Keratinocyte (primary cell): ENCODE data around the gene NOS1AP. TPM values are rescaled to one million over a fixed set of nuclear protein-coding genes. Genes with fewer than 3 reads are reported as not detected.

ENCODE experiments used
- DNase-seq: peaks from one replicate; pipeline ENCODE4 v3.0.0-alpha.2; 2011; ENCODE audit warnings: low read depth, missing footprints, low spot score
- FAIRE-seq: peaks from 2 replicates; lab custom pipeline; 2011; peaks lifted over from hg19 to GRCh38; lab: Jason Lieb, UNC
- H2AFZ ChIP-seq: 2 replicates; pipeline ENCODE4 v1.6.0; 2012; ENCODE audit warnings: low read length, control low read depth, inconsistent platforms; ENCODE audit not compliant: control insufficient read depth
- H3K27ac ChIP-seq: 2 replicates; pipeline ENCODE4 v1.5.1; 2011; ENCODE audit warnings: low read length; ENCODE audit not compliant: control insufficient read depth, insufficient read depth
- H3K27me3 ChIP-seq: 3 replicates; pipeline ENCODE4 v1.6.0; 2011; ENCODE audit warnings: low read length; ENCODE audit not compliant: control insufficient read depth, insufficient read depth; ENCODE audit errors: extremely low read depth
- H3K36me3 ChIP-seq, 2 experiments: 2 replicates in 1 of 2; 3 replicates in 1 of 2; pipeline ENCODE4 v1.5.1; 2011; ENCODE audit warnings: low read length in 2 of 2, mild to moderate bottlenecking in 1 of 2; ENCODE audit not compliant: control insufficient read depth in 2 of 2, insufficient read depth in 2 of 2; ENCODE audit errors: extremely low read depth in 1 of 2
- H3K4me1 ChIP-seq: 3 replicates; pipeline ENCODE4 v1.5.1; 2011; ENCODE audit warnings: low read length; ENCODE audit not compliant: control insufficient read depth, insufficient read depth; ENCODE audit errors: extremely low read depth
- H3K4me2 ChIP-seq: 3 replicates; pipeline ENCODE4 v1.6.0; 2011; ENCODE audit warnings: low read depth, low read length; ENCODE audit not compliant: control insufficient read depth, insufficient read depth; ENCODE audit errors: extremely low read depth
- H3K4me3 ChIP-seq, 3 experiments: fragments of 200-600 bp in 1 of 3; sonication (generic) in 1 of 3; 2 replicates in 2 of 3; 3 replicates in 1 of 3; pipeline ENCODE4 v1.5.1; 2011 to 2016; ENCODE audit warnings: low read length in 3 of 3, mild to moderate bottlenecking in 3 of 3, control low read depth in 2 of 3, inconsistent platforms in 1 of 3, low read depth in 1 of 3, mixed read lengths in 1 of 3, mixed run types in 1 of 3, moderate library complexity in 1 of 3; ENCODE audit not compliant: control insufficient read depth in 2 of 3, insufficient read depth in 2 of 3; ENCODE audit errors: extremely low read depth in 1 of 3
- H3K79me2 ChIP-seq: 2 replicates; pipeline ENCODE4 v1.6.0; 2012; ENCODE audit warnings: low read length; ENCODE audit not compliant: control insufficient read depth, insufficient read depth
- H3K9ac ChIP-seq: 3 replicates; pipeline ENCODE4 v1.6.0; 2011; ENCODE audit warnings: low read length; ENCODE audit not compliant: control insufficient read depth, insufficient read depth; ENCODE audit errors: extremely low read depth
- H3K9me1 ChIP-seq: 3 replicates; pipeline ENCODE4 v1.6.0; 2011; ENCODE audit warnings: low read length; ENCODE audit not compliant: control insufficient read depth, insufficient read depth; ENCODE audit errors: extremely low read depth
- H3K9me3 ChIP-seq: 2 replicates; pipeline ENCODE4 v1.5.1; 2012; ENCODE audit warnings: low read depth, low read length; ENCODE audit not compliant: control insufficient read depth
- H4K20me1 ChIP-seq: 3 replicates; pipeline ENCODE4 v1.6.0; 2011; ENCODE audit warnings: low read length; ENCODE audit not compliant: control insufficient read depth, insufficient read depth; ENCODE audit errors: extremely low read depth
- EZH2 ChIP-seq: IDR thresholded peaks from one replicate; pipeline ENCODE4 v1.6.1; 2012; ENCODE audit warnings: inconsistent platforms, mild to moderate bottlenecking, low read length, moderate library complexity
- dilution Hi-C: fragments of 300-500 bp; cut with MboI; formaldehyde crosslinking; loops from one replicate; pipeline ENCODE4 v1.7.0; 2020; ENCODE audit warnings: low sequenced_read_pairs; ENCODE audit not compliant: extremely low pct_ligation_motif_present
- polyA plus RNA-seq, 5 experiments: library from polyadenylated mRNA; depleted of rRNA in 3 of 5; stranded (reverse) in 3 of 5; stranded (forward) in 1 of 5; unstranded in 1 of 5; fragments of >200 nt; gene quantifications; 1 replicate in 1 of 5; 2 replicates in 3 of 5; 3 replicates in 1 of 5; pipeline versions ENCODE4 v1.2.1 to v1.2.3, GENCODE V29; 2011 to 2012; ENCODE audit warnings: missing spikeins in 2 of 5, low read depth in 1 of 5, low replicate concordance in 1 of 5
- TF ChIP-seq, protein P1 (sequence below), 3 experiments: IDR thresholded peaks in 1 of 3; conservative IDR thresholded peaks in 1 of 3; optimal IDR thresholded peaks in 1 of 3; 2 replicates in 2 of 3; 3 replicates in 1 of 3; pipeline versions ENCODE3 to v1.5.1; 2011; ENCODE audit warnings: low read length in 3 of 3, mild to moderate bottlenecking in 3 of 3, moderate library complexity in 2 of 3, control low read depth in 1 of 3, inconsistent platforms in 1 of 3; ENCODE audit not compliant: insufficient read depth in 2 of 3; ENCODE audit errors: extremely low read depth in 1 of 3

Gene NOS1AP
- polyA plus RNA-seq, 1 donor (not counting 4 experiments of a cell fraction or from before 2014, with no cell fraction given): not detected

DNA sequence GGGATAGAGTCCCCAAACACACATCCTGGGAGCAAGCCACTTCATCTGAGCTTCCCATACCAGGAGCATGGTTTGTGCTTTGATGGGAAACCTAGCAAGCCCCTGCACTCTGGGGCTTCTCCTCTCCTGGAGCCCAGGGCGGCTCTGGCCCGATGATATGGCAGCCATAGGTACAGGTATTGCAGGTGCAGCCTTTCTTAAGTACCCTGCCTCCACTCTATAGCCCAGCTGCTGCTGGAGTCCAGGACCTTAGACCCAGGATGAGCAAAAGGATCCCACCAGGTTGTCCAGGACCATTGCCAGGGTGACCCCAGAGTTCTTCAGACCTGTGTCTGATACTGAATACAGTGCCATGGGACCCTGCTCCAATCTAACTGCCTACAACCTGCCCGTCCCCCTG is 316.2 kb downstream of the NOS1AP start:
- dilution Hi-C loops: no loop called here
- Histone ChIP-seq H4K20me1 (no peaks in the 10 kb centered on the region), H3K27ac (no peak overlapping the region), H3K36me3 (no peaks in the 10 kb centered on the region), H3K9me3 (no peaks in the 10 kb centered on the region), H3K4me1 (peaks cover 28% of the 10 kb centered on the region), H3K79me2 (no peaks in the 10 kb centered on the region), H3K27me3 (no peaks in the 10 kb centered on the region), H3K9me1 (no peaks in the 10 kb centered on the region), H2AFZ (no peak overlapping the region), H3K9ac (no peak overlapping the region), H3K4me3 (no peak overlapping the region), H3K4me2 (no peak overlapping the region)
- TF ChIP-seq, protein P1, sequence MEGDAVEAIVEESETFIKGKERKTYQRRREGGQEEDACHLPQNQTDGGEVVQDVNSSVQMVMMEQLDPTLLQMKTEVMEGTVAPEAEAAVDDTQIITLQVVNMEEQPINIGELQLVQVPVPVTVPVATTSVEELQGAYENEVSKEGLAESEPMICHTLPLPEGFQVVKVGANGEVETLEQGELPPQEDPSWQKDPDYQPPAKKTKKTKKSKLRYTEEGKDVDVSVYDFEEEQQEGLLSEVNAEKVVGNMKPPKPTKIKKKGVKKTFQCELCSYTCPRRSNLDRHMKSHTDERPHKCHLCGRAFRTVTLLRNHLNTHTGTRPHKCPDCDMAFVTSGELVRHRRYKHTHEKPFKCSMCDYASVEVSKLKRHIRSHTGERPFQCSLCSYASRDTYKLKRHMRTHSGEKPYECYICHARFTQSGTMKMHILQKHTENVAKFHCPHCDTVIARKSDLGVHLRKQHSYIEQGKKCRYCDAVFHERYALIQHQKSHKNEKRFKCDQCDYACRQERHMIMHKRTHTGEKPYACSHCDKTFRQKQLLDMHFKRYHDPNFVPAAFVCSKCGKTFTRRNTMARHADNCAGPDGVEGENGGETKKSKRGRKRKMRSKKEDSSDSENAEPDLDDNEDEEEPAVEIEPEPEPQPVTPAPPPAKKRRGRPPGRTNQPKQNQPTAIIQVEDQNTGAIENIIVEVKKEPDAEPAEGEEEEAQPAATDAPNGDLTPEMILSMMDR (optimal IDR thresholded peaks at IDR 0.05 in 1 of 3, IDR thresholded peaks at IDR 0.05 in 1 of 3, conservative IDR thresholded peaks at IDR 0.05 in 1 of 3; ENCODE audit: extremely low read depth in 1 of 3, insufficient read depth in 2 of 3, low read length in 3 of 3): no peak
- no peak for TF ChIP-seq EZH2
- DNase-seq (no peak), FAIRE-seq (no peak)

DNA sequence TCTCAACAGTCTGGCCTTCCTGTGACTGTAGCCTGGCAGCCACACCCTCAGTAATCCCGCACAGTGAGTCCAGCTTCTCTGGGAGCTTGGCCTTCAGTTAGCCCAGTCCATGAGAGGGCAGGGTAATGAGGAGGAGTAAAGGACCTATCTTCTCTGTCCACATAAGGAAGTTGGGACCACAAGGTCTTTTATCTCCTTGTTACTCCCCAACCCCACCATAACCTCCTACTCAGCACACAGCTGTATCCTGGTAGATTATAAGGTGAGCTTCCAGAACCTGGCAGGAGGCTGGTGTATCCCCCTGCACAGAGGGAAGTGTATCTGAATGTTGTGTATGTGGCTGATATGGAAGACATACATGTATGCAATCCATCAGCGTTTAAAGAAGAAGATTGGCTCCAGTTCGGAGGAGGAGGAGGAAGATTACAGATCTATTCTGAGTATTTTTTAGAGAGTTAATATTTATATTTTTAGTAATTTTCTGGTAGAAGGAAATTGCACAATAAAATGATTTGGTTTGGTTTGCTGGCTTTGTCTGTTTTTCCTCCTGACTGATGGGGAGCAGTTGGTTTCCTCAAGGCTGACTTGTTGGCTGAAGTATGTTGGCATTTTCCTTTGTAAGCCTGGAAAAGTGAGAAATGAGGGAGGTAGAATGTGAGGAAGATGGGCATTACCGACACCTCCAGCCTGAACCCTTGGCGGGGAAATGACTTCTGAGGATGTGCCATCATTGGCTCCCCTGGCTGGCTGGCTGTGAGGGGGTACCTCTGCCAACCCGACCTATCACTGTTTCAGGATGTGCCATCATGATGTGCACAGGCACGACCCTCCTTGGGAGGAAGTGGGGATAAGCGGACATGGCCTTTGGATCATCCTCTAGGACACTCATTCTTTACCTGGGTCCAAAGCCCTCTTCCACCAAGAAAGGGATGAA is 317.1 kb downstream of the NOS1AP start:
- H3K4me1 ChIP-seq: peaks cover 23% of the 10 kb centered on the region
- H3K9ac ChIP-seq: no peak overlapping the region
- H3K36me3 ChIP-seq: no peaks in the 10 kb centered on the region
- FAIRE-seq (no peak), DNase-seq (no peak)
- dilution Hi-C loops: no loop called here
- H3K9me1 ChIP-seq: no peaks in the 10 kb centered on the region
- no peak overlapping the region for H3K27ac ChIP-seq
- no peak overlapping the region for H2AFZ ChIP-seq
- no peaks in the 10 kb centered on the region for H3K27me3 ChIP-seq
- no peaks in the 10 kb centered on the region for H4K20me1 ChIP-seq
- TF ChIP-seq EZH2: no peak
- TF ChIP-seq, protein P1 (optimal IDR thresholded peaks at IDR 0.05 in 1 of 3, IDR thresholded peaks at IDR 0.05 in 1 of 3, conservative IDR thresholded peaks at IDR 0.05 in 1 of 3; ENCODE audit: extremely low read depth in 1 of 3, insufficient read depth in 2 of 3, low read length in 3 of 3): no peak
- no peaks in the 10 kb centered on the region for H3K9me3 ChIP-seq
- no peaks in the 10 kb centered on the region for H3K79me2 ChIP-seq
- H3K4me2 ChIP-seq: no peak overlapping the region
- no peak overlapping the region for H3K4me3 ChIP-seq
